GM12801 (cell line): ENCODE results near the gene ADRB2.

Experiments used
- TF ChIP-seq, protein P1 (sequence below): IDR thresholded peaks from one replicate; pipeline ENCODE4 v1.5.1; 2011; ENCODE audit warnings: control low read depth; ENCODE audit not compliant: insufficient read length; ENCODE audit errors: extremely low read depth

ADRB2 gene

DNA sequence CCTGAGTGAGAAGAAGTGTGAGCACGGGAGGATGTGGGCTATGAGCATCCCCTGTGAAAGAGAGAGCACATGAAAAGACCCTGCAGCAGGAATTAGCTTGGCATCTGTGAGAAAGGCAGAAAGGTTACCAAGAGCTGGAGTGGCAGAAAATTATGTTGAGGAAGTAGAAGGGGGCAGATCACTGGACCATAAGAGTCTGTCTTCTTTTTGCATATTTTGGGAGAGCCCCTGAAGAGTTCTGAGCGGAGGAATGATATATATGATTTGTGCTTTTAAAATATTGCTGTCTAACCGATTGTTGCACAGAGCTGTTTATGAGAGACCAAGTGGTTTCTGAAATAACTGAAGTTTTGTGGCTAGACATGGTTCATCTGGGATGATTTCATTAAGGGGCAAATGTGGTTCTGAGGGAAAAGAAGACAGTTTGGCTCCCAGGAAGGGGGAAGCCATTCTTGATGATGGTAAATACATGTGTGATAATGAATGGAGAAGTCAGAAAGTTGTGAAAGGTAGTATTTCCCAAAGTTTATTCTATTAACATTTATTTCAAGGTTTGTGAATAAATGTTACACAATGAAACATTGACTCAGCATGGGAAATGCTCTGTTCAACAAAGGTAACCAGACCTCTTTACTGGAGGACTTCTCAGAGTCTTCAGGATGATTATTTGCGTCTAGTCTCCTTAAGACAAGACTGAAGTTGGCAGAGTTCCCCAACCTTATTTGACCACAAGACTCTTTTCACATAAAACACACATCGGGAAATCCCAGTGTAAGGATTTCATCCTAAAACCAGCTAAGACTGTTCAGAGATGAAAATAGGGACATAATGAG is 31.5 kb upstream of the ADRB2 start:
- TF ChIP-seq, protein P1, sequence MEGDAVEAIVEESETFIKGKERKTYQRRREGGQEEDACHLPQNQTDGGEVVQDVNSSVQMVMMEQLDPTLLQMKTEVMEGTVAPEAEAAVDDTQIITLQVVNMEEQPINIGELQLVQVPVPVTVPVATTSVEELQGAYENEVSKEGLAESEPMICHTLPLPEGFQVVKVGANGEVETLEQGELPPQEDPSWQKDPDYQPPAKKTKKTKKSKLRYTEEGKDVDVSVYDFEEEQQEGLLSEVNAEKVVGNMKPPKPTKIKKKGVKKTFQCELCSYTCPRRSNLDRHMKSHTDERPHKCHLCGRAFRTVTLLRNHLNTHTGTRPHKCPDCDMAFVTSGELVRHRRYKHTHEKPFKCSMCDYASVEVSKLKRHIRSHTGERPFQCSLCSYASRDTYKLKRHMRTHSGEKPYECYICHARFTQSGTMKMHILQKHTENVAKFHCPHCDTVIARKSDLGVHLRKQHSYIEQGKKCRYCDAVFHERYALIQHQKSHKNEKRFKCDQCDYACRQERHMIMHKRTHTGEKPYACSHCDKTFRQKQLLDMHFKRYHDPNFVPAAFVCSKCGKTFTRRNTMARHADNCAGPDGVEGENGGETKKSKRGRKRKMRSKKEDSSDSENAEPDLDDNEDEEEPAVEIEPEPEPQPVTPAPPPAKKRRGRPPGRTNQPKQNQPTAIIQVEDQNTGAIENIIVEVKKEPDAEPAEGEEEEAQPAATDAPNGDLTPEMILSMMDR: no peak

GRCh38 chr5:148796936-148797335 is 29.5 kb upstream of the ADRB2 start:
- TF ChIP-seq, protein P1: no peak

GRCh38 chr5:148798786-148799185 is 27.6 kb upstream of the ADRB2 start:
- TF ChIP-seq, protein P1: no peak

- TF ChIP-seq, protein P1: no peak
Measured at GRCh38 chr5:148799737-148800527, 26.5 kb upstream of the ADRB2 start.

- TF ChIP-seq, protein P1: no peak
Measured at GRCh38 chr5:148801682-148802276, 24.6 kb upstream of the ADRB2 start.

DNA sequence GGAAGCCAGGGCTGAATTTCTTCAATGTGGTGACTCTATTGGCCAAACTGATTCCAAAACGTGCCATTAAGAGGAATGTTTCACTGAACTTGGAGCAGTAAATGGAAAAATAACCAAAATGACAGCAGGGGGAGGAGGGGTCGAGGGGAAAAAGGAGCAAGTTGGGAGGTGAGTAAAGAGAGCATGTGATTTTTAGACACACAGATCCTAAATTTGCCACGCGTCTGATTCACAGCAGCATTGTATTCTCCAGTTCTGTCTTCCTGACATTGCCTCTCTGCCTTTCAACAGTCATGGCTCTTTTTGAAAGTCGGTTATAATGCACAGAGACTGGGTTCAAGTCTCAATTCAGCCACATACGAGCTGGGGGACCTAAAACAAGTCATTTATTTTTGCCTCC is 22.0 kb upstream of the ADRB2 start:
- TF ChIP-seq, protein P1: no peak
